HG03039 (cell line): ENCODE measurements around the gene TXNRD1.
A peak's percentile ranks its signal among the peaks of the same experiment; 100 is the strongest.
"Not testable (repeated sequence)": the region's sequence is repeated elsewhere in the genome, so short reads cannot be mapped to it uniquely, and the experiment has no call there.

Experiments
- ATAC-seq: cut with Tn5 transposase; IDR thresholded peaks from one replicate; pipeline ENCODE4 v1.9.1; 2021; ENCODE audit warnings: mild to moderate bottlenecking, moderate library complexity; ENCODE audit not compliant: unreplicated experiment

TXNRD1 gene

GRCh38 chr12:104215638-104216297 lies at the start of gene TXNRD1:
Gene TXNRD1, plus strand, starts transcription at chr12:104215779. Its CDS starts 24 bp downstream, at chr12:104215803.
- peak; percentile 93 for ATAC-seq

GRCh38 chr12:104165801-104166200 lies 49.8 kb upstream of the TXNRD1 start:
- no peak for ATAC-seq

GRCh38 chr12:104166465-104166864 lies 49.1 kb upstream of the TXNRD1 start:
- no peak for ATAC-seq

GRCh38 chr12:104167519-104168458 lies 47.8 kb upstream of the TXNRD1 start:
- no peak for ATAC-seq

GRCh38 chr12:104168596-104168995 lies 47.0 kb upstream of the TXNRD1 start:
- ATAC-seq = no peak

- no peak for ATAC-seq
These were observed 43.6 kb upstream of the TXNRD1 start for GRCh38 chr12:104171785-104172569.

- ATAC-seq = no peak
These were observed 43.0 kb upstream of the TXNRD1 start for GRCh38 chr12:104172570-104172947.

GRCh38 chr12:104173804-104174203 lies 41.8 kb upstream of the TXNRD1 start:
- ATAC-seq = not testable (repeated sequence)

- ATAC-seq = no peak
These were observed 39.8 kb upstream of the TXNRD1 start for GRCh38 chr12:104175726-104176247.

GRCh38 chr12:104177336-104177662 lies 38.3 kb upstream of the TXNRD1 start:
- ATAC-seq = no peak

GRCh38 chr12:104177663-104178501 lies 37.7 kb upstream of the TXNRD1 start:
- ATAC-seq = no peak

- ATAC-seq = no peak
These were observed 35.2 kb upstream of the TXNRD1 start for GRCh38 chr12:104180374-104180773.

GRCh38 chr12:104181313-104181712 lies 34.3 kb upstream of the TXNRD1 start:
- ATAC-seq = no peak

GRCh38 chr12:104182144-104182543 lies 33.4 kb upstream of the TXNRD1 start:
- no peak for ATAC-seq

GRCh38 chr12:104182621-104183378 lies 32.8 kb upstream of the TXNRD1 start:
- ATAC-seq = no peak

- no peak for ATAC-seq
These were observed 32.1 kb upstream of the TXNRD1 start for GRCh38 chr12:104183443-104183842.

- no peak for ATAC-seq
These were observed 28.0 kb upstream of the TXNRD1 start for GRCh38 chr12:104187446-104188155.

GRCh38 chr12:104188534-104188933 lies 27.0 kb upstream of the TXNRD1 start:
- ATAC-seq = no peak
